SHP77 treated with DMSO at 0.1 percent for 48 hours (cell line): ENCODE measurements around the gene ENDOG.

ENCODE experiments used
- DNase-seq: peaks from one replicate; lab custom pipeline; 2025; lab: John Stamatoyannopoulos, UW

Gene ENDOG

GRCh38 chr9:128800061-128800460, 18.2 kb upstream of the ENDOG start:
- no peak for DNase-seq

DNA sequence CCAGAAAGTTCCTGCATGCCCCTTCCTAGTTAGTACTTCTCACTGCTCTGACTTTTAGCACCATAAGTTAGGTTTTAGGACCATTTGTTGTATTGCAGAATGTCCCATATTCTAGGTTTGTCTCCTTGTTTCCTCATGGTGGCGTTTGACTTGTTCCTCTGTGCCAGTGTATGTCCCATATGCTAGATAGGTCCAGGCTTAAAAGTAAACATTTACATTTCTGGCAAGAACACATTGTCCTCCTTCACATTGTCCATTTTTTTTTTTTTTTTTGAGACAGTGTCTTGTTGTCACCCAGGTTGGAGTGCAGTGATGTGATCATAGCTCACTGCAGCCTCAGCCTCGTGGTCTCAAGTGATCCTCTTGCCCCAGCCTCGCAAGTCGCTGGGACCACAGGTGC, 15.8 kb upstream of the ENDOG start:
- DNase-seq = no peak

DNA sequence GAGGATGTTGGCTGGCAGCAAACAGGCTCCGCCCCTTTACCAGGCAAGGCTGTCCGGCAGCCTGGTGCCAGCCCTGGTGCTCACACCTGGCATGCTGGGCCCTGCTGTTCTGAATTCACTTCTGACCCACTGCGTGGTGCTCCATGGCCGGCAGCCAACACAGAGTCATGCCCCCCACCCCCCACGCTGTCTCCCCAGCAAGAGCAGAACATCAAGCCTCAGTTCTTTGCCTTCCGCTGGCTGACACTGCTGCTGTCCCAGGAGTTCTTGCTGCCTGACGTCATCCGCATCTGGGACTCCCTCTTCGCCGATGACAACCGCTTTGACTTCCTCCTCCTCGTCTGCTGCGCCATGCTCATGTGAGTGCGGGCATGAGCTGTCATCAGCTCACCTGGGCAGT, 12.6 kb upstream of the ENDOG start:
- no peak for DNase-seq

DNA sequence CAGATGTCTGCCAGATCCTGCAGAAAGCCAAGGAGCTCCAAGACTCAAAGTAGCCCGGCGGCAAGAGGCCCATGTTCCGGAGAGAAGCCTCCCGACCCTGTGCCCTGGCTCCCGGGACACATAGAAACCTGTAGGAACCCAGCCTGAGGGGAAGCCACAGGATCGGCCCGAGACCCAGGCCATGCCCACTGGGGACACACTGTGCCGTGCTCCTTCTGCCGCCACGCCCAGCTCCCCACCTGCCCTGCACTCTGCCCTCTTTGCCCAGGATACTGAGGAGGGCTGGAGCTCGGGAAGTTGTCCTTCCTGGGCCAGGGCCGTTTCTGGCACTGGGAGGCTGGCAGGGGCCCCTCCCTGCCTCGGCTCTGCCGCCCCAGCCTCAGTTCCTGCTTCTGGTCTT, 10.5 kb upstream of the ENDOG start:
- DNase-seq = no peak

GRCh38 chr9:128808543-128808942, 9.8 kb upstream of the ENDOG start:
- DNase-seq = no peak

DNA sequence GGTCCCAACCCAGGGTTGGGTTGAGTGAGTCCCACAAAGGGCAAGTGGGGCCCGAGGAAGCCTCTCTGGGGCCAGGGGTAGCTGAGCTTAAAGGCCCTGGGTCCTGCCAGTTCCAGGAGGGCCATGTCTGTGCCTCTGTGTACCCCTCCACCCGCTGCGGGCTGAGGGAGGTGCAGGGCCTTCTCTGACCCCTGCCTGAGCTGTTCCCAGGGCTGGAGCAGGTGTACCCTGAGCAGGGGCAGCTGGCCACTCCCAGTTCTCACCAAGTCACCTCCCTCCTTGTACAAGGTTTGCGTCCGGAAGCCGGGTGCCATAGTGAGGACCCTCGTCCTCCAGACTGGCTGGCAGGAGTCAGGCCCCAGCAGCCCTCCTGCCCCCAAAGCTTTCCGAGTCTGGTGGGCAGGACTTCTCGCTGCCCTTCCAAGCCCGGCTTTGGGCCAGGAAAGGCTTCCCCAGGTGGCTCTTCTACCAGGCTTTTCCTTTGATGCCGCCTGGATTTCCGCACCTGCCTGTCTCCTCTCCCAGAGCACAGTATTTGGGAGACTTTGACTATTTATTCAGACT, 9.2 kb upstream of the ENDOG start:
- no peak for DNase-seq

DNA sequence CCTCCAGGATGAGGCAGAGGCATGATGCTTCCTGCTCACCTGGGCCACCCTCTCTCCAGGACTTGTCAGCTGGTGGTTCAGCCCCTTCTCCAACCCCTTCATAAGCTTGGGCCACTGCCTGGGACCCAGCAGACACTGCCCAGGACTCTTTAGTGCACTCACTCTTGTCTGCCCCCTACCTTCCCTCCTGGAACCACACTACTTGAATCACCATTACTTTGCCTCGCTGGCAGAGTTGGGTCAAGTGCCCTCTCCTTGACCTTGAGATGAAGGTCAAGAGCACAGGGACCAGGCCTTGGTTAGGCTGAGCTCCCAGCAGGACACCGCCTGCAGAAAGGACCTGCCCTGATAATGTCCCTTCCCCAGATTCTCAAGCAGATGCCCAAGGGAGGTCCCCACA, 8.5 kb upstream of the ENDOG start:
- DNase-seq = no peak

GRCh38 chr9:128810873-128811272, 7.4 kb upstream of the ENDOG start:
- DNase-seq = no peak

DNA sequence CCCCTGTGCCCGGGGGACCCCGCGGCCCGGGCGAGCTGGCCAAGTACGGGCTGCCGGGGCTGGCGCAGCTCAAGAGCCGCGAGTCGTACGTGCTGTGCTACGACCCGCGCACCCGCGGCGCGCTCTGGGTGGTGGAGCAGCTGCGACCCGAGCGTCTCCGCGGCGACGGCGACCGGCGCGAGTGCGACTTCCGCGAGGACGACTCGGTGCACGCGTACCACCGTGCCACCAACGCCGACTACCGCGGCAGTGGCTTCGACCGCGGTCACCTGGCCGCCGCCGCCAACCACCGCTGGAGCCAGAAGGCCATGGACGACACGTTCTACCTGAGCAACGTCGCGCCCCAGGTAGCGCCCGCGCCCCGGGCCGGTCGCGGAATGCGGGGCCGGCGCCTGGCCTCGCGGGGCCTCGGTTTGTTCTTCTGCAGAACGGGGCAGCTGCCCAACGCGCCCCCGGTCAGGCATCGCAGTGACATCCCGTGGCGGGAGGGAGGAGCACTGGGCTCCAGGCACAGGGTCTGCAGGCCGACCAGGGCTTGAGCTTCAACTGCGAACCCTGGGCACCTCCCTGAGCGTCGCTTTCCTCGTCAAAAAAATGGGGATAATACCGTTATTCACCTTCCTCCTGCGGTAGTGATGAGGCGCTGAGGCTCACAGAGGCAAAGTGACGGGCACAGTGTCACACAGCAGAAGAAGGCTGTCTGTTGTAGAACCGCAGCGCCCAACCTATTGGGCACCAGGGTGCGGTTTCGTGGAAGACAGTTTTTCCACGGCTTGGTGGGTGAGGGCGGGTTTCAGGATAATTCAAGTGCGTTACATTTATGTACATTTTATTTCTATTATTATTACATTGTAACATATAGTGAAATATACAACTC, 777 bp downstream of the ENDOG start:
- no peak for DNase-seq

DNA sequence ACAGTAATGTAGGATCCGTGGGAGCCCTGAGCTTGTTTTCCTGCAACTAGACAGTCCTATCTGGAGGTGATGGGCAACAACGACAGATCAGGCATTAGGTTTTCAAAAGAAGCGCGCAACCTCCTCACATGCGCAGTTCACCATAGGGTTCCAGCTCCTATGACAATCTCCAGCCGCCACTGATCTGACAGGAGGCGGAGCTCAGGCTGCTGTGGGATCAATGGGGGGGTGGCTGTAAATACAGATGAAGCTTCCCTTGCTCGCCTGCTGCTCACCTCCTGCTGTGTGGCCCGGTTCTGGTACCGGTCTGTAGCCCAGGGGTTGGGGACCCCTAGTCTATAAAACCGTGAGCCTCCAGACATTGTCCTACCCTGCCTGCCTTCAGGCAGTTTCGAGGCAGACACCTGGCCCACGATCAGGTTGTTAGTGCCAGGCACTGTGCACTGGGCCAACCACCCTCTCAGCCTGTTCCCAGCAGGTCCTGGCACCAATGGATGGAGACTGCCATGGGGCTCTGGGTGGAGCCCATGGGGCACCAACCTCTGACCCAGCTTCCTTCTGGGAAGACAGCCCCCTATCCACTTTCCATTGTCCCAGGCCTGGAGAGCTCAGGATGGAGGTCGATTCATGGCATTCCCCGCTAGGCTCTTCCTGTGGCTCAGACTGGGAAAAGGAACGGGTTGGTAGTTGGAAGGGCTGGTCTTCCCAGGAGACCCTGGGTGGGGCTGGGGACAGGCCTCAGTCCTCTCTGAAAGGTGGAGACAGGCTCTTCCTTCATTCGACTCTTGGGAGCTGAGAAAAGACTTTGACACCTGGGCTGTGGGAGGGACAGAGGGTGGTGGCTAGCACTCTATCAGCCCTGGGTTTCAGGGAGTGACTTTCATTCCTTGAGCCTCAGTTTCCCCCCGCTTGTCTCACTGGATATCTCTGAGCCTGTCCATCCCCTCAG, 1.7 kb downstream of the ENDOG start:
- DNase-seq = no peak

DNA sequence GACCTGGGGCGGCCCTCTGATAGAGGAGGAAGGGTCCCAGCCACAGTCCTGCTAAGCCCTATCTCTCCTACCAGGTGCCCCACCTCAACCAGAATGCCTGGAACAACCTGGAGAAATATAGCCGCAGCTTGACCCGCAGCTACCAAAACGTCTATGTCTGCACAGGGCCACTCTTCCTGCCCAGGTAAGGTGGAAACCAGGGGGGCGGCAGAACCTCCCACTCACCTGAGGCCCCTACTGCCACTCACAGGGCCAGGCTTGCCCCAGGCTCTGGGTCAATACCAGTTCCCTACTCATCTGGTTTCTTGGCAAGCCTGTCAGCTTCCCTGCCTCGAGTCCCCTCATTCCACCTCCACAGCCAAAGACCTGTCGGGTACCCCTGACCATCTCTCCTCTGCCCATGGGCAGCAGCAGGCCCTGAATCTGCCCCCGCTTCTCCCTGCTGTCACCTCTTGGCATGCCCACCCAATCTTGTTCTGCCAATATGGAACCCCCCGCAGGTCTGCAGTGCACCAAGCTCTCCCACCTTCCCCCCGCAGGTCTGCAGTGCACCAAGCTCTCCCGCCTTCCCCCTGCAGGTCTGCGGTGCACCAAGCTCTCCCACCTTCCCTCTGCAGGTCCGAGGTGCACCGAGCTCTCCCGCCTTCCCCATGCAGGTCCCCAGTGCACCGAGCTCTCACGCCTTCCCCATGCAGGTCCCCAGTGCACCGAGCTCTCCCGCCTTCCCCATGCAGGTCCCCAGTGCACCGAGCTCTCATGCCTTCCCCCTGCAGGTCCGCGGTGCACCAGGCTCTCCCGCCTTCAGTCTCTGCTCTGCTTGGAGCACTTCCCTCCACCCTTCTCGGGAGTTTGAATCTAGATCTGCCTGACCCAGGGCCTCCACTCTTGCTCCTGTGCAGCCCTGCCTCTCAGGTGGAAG, 2.6 kb downstream of the ENDOG start:
- DNase-seq = no peak

GRCh38 chr9:128821584-128822406, 3.5 kb downstream of the ENDOG start:
- DNase-seq = no peak

GRCh38 chr9:128822407-128823042, 4.2 kb downstream of the ENDOG start:
- no peak for DNase-seq

DNA sequence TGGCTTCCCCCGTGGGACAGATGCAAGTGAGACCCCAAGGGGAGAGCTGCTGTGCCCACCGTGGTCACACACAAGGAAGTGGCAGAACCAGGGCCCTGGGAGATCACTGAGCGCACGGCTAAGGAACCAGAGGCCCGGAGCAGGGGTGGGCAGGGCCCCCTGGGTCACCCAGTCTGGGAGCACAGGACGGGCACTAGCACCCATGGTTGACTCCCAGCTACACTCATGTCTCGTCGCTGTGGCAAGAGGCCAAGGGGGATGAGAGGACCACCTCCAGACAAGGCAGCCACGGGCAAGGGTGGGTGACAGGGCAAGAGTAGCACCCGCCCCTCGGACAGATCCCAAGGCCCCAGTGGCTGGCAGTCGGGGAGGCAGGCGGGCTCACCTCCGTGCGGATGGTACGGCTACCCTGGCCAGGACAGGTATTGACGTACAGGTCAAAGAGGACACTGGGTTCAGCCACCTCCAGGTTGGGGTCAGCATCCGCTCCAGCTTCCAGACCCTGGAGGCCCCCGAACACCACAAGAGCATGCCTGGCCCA, 5.1 kb downstream of the ENDOG start:
- no peak for DNase-seq

DNA sequence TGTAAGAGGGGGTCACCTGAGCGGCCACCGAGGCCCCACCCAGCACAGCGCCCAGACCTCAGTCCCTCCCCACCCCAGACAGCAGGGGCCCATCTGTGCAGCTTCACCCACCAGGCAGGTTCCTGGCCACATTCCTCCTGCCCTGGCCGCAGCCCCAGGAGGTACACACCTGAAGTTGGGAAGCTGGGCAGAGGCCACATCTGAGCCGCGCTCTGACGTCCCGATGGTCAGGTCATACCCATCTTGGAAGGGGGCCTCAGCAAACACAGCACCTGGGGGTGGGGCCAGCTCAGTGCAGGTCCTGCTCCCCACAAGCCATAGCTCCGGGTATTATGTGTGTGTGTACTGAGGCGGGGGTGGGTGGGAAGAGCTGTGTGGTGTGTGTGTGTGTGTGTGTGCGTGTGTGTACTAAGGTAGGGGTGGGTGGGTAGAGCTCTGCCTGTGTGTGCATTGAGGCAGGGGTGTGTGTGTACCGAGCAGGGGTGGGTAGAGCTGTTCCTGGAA, 5.7 kb downstream of the ENDOG start:
- no peak for DNase-seq

DNA sequence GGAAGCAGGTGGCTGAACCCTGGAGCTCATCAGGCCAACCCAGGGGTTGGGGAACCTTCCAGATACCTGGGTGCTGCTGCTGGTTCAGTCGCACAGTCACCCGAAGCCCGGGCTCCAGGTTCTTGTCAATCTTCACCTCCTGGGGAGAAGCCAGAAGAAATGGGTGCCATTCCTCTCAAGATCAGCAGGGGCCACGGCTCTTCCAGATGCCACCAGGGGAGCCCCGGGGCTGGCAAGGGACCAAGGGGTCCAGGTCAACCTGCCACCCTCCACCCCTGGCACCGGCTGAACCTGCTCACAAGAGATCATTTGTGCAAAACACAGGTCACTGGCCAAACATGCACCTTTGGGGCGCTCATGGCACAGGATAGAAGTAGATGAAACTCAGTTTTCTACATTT, 6.6 kb downstream of the ENDOG start:
- DNase-seq = no peak

DNA sequence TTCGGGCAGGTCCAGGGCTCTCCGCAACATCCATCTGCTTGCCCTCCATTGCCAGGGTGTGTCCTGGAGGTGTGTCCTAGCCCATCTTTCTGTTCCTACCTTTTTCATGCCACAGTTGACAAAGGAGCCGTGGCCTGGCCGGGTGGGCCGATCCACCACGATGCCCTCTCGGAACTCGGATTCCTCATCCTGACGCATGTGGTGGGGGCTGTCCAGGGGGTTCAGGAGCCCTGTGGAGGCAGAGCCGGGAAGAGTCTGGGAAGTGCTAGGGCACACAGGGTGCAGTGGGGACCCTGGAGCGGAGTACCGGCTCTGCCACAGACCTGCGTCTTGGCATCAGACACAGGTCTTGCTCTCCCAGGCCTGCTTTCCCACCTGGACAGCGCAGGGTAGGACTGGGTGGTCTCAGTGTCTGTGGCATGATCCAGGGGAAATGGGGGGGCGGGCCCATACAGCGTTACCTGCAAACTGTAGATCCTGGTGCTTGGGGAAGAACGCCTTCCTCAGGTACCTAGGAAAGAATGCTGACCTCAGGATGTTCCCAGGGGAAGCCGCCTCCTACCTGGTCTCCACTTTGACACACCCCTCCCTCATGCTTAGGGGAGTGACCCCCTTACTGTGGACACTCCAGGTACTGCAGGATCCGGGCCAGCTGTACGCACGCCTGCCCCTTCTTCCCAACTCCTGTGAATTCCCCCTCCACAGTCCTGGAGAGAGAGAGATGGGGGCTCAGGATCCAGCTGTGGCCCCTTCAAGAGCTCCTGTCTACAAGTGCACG, 7.8 kb downstream of the ENDOG start:
- DNase-seq = no peak

- no peak for DNase-seq
Measured at GRCh38 chr9:128828267-128828666, 10.0 kb downstream of the ENDOG start.
